Astrocyte of the spinal cord (primary cell): ENCODE measurements around the gene FAM118B.
"Not testable (repeated sequence)": the region's sequence is repeated elsewhere in the genome, so short reads cannot be mapped to it uniquely, and the experiment has no call there.

ENCODE experiments used
- DNase-seq: peaks from one replicate; pipeline ENCODE4 v3.0.0; 2011; ENCODE audit warnings: low read depth, low spot score
- H3K4me3 ChIP-seq: 2 replicates; pipeline ENCODE4 v1.5.1; 2011; ENCODE audit warnings: low read depth, mild to moderate bottlenecking, low read length, moderate library complexity
- in situ Hi-C: cut with HindIII; loops from 2 replicates; pipeline ENCODE4 v1.10.0; 2017; ENCODE audit warnings: low sequenced_read_pairs
- TF ChIP-seq, protein P1 (sequence below): IDR thresholded peaks from 2 replicates; pipeline ENCODE4 v1.5.1; 2012; ENCODE audit warnings: low read depth, mild to moderate bottlenecking, low read length, inconsistent platforms

Gene FAM118B

DNA sequence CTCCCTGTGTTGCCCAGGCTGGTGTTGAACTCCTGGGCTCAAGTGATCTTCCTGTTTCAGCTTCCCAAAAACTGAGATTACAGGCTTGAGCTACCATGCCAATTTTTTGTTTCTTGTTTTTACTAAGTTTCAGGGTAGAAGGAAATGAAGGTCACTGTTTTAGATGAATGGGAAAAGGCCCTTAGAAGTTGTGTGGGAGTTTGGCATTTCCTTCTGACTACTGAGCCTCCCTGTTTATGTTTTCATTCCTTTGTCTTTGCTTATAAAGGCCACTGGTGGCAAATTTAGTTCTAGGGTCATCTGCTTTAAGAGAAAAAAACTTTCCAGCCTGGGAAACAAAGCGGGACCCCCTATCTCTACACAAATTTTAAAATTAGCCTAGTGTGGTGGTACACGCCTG, 35.1 kb downstream of the FAM118B start:
- no peak overlapping the region for H3K4me3 ChIP-seq
- no peak for DNase-seq
- TF ChIP-seq, protein P1, sequence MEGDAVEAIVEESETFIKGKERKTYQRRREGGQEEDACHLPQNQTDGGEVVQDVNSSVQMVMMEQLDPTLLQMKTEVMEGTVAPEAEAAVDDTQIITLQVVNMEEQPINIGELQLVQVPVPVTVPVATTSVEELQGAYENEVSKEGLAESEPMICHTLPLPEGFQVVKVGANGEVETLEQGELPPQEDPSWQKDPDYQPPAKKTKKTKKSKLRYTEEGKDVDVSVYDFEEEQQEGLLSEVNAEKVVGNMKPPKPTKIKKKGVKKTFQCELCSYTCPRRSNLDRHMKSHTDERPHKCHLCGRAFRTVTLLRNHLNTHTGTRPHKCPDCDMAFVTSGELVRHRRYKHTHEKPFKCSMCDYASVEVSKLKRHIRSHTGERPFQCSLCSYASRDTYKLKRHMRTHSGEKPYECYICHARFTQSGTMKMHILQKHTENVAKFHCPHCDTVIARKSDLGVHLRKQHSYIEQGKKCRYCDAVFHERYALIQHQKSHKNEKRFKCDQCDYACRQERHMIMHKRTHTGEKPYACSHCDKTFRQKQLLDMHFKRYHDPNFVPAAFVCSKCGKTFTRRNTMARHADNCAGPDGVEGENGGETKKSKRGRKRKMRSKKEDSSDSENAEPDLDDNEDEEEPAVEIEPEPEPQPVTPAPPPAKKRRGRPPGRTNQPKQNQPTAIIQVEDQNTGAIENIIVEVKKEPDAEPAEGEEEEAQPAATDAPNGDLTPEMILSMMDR = no peak
- in situ Hi-C loops = no loop called here

DNA sequence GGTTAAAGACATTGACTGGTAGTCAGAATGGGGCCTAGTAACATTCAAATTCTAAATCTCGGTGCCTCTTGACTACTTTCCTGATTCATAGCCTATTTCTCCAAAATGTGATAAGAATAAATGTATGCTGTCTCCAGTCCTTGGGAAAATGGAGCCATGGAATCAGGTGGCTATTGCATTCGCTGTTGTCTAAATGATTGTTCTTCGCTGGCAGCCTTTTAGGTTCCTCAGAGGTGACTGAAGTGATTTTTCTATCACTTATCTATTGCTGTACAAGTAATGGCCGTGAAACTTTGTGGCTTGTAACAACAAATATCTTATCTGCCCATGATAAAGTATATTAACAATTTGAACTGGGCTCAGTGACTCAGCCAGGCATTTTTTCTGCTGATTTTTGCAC, 41.7 kb downstream of the FAM118B start:
- in situ Hi-C loops = no loop called here
- DNase-seq = no peak
- TF ChIP-seq, protein P1 = no peak
- H3K4me3 ChIP-seq = no peak overlapping the region

DNA sequence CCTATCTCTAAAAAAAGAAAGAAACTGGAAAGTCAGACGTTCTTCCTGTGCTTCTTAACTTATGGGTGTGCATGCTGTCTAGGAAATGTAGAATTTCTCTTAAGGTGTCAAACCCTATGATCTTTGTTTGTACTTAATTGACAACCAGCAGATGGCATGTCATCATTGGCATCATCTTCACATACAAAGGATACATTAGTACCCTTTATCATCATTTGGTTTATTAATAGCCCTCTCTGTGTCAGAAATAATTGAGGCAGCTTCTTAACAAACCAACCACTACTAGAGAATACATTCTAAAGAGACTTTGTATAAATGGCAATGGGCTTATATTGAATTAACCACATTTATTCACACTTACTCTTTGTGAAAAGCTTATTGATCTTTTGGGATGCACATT, 43.2 kb downstream of the FAM118B start:
- TF ChIP-seq, protein P1 = no peak
- in situ Hi-C loops = no loop called here
- DNase-seq = no peak
- H3K4me3 ChIP-seq = no peak overlapping the region

DNA sequence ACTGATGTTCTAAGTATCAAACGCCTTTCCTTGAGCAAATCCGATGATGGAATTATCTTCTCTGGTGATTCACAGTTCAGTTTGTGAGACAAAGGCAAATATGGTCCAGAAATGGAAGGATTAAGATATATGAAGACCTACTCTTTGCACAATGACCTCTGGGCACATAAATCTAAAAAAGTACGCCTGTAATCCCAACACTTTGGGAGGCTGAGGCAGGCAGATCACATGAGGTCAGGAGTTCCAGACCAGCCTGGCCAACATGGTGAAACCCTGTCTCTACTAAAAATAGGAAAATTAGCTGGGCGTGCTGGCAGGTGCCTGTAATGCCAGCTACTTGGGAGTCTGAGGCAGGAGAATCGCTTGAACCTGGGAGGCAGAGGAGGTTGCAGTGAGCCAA, 43.9 kb downstream of the FAM118B start:
- in situ Hi-C loops, H3K4me3 ChIP-seq, DNase-seq: not testable (repeated sequence)

DNA sequence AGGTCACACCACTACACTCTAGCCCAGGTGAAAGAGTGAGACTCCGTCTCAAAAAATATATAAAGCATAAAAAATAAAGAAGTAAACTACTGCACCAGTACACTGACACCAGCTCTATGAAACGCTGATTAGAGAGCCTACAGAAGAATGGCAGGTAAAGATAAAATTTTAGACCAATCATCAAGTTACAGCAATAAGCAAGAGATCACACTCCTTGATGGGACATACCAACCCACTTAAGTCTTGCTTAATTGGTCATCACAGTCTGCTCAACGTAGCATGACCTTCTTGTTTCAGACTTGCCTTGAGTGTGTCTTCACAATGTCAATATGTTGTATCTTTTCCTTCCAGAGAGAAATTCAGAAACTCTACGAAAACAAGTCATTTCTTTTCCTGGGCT, 44.6 kb downstream of the FAM118B start:
- TF ChIP-seq, protein P1 = no peak
- in situ Hi-C loops = no loop called here
- no peak overlapping the region for H3K4me3 ChIP-seq
- no peak for DNase-seq

DNA sequence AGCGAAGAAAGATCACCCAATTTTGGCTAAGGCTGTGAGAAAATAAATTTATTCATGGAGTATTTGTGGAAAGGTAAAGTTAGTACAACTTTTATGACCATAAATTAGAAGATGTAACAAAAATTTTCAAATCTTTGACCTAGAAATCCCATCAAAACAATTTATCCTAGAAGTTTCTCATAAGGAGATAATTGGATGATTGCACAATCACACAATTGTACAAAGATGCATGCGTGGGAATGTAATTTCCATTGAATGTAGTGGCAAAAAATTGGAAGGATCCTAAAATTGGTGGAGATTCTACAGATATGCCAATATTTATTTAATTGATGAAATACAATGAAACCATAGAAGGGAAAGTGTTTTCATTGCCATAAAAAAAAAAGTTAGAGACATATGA, 45.6 kb downstream of the FAM118B start:
- DNase-seq = no peak
- TF ChIP-seq, protein P1 = no peak
- in situ Hi-C loops = no loop called here
- no peak overlapping the region for H3K4me3 ChIP-seq

DNA sequence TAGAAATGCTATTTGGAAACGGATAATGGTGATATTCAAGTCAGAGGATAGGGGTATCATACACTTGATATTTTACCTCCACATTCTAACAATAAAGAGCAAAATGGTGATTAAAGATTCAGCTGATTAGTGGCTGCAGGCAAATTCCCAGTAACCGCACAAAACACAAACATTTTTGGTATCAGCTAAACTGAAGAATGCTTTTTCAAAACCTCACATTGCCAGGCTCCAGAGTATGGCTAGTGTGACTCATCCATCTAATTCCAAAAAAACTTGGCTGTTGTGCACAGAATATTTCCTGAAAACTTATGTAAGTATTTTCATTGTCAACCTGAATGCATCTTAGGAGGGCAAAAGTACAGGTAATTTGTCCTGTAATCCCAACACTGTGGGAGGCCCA, 46.2 kb downstream of the FAM118B start:
- peak; percentile 35 for DNase-seq
- in situ Hi-C loops = no loop called here
- no peak overlapping the region for H3K4me3 ChIP-seq
- TF ChIP-seq, protein P1 = no peak
